GM10847 (cell line): ENCODE measurements around the gene CYP2W1.
A peak's percentile ranks its signal among the peaks of the same experiment; 100 is the strongest.

Source experiments
- POLR2A ChIP-seq: IDR thresholded peaks from 2 replicates; pipeline ENCODE4 v1.6.1; 2011; ENCODE audit not compliant: insufficient read length; ENCODE audit errors: extremely low read depth

CYP2W1 gene

GRCh38 chr7:973312-973711 is 9.7 kb upstream of the CYP2W1 start:
- no peak for TF ChIP-seq POLR2A

- no peak for TF ChIP-seq POLR2A
These were observed 8.8 kb upstream of the CYP2W1 start for GRCh38 chr7:974172-974571.

- peak; percentile 76 for TF ChIP-seq POLR2A
These were observed 7.9 kb upstream of the CYP2W1 start, which contains the start of gene COX19 for GRCh38 chr7:974820-975681. TSS of gene COX19 (minus strand) at chr7:975549. CDS start at chr7:975509, 40 bp downstream.

GRCh38 chr7:975702-976473 is 7.1 kb upstream of the CYP2W1 start:
- TF ChIP-seq POLR2A, result no peak

- TF ChIP-seq POLR2A, result no peak
These were observed 6.1 kb upstream of the CYP2W1 start for GRCh38 chr7:976901-977325.

GRCh38 chr7:977326-978048 is 5.5 kb upstream of the CYP2W1 start:
- no peak for TF ChIP-seq POLR2A

- no peak for TF ChIP-seq POLR2A
These were observed 5.0 kb upstream of the CYP2W1 start for GRCh38 chr7:978049-978346.

GRCh38 chr7:978416-979091 is 4.4 kb upstream of the CYP2W1 start:
- no peak for TF ChIP-seq POLR2A

- no peak for TF ChIP-seq POLR2A
These were observed 3.8 kb upstream of the CYP2W1 start for GRCh38 chr7:979151-979550.

GRCh38 chr7:979886-980571 is 3.0 kb upstream of the CYP2W1 start:
- TF ChIP-seq POLR2A, result no peak

GRCh38 chr7:981793-982510 is 1.0 kb upstream of the CYP2W1 start:
- TF ChIP-seq POLR2A, result no peak

- no peak for TF ChIP-seq POLR2A
These were observed 424 bp upstream of the CYP2W1 start for GRCh38 chr7:982511-983003.

- no peak for TF ChIP-seq POLR2A
These were observed 663 bp downstream of the CYP2W1 start for GRCh38 chr7:983616-984071.
